ENCODE results near the gene CYP4F8.
"Not testable (repeated sequence)": the region's sequence is repeated elsewhere in the genome, so short reads cannot be mapped to it uniquely, and the experiment has no call there.

CYP4F8 gene, protein sequence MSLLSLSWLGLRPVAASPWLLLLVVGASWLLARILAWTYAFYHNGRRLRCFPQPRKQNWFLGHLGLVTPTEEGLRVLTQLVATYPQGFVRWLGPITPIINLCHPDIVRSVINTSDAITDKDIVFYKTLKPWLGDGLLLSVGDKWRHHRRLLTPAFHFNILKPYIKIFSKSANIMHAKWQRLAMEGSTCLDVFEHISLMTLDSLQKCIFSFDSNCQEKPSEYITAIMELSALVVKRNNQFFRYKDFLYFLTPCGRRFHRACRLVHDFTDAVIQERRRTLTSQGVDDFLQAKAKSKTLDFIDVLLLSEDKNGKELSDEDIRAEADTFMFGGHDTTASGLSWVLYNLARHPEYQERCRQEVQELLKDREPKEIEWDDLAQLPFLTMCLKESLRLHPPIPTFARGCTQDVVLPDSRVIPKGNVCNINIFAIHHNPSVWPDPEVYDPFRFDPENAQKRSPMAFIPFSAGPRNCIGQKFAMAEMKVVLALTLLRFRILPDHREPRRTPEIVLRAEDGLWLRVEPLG

DNA sequence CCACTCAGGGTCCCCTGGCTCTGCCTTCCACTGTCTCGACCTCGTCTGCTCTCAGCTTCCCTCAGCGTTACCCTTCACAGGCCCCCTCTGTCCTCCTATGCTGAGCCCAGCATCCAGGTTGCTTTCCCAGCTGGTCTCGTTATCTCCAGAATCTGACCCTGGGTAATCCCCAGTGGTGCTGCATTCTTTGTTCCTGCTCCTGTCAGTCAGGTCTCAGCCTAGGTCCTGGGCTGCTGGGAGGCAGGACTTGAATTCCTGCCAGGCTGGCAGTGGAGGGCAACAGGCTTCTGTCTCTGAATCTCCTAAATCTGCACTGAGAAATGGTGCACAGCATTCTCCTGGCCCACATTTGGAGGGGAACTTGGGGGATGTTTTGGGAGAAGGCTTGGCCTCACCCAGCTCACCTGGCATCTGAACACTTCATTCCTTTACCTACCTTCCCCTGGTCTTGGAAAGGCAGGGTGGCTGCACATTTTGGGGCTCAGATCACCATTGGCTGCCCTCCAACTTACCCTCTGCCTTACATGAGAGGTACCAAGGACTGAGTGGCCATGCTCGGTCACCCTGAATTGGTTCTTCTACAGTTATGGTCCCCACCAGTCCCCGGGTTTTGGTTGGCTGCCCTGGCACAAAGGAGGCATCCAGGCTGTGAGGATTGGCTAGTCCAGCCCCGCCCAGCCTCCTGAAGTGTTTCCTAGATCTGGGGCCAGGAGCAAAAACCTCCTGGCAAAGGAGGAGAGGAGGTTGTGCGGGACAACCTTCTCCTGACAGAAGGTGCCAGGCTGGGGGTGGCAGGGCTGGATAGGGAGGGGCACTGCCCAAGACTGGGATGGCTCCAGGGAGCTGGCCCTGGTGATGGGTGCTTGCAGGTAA, at the start of gene CYP4F8:
Gene CYP4F8 (plus strand): TSS at position 712 of the 873 bp plus-strand sequence. CDS start 399 bp downstream, outside the sequence.
- no peak for DNase-seq

GRCh38 chr19:15570420-15570819, 44.6 kb upstream of the CYP4F8 start:
- no peak for DNase-seq

- no peak for DNase-seq
Measured at GRCh38 chr19:15575406-15575805, 39.6 kb upstream of the CYP4F8 start.

DNA sequence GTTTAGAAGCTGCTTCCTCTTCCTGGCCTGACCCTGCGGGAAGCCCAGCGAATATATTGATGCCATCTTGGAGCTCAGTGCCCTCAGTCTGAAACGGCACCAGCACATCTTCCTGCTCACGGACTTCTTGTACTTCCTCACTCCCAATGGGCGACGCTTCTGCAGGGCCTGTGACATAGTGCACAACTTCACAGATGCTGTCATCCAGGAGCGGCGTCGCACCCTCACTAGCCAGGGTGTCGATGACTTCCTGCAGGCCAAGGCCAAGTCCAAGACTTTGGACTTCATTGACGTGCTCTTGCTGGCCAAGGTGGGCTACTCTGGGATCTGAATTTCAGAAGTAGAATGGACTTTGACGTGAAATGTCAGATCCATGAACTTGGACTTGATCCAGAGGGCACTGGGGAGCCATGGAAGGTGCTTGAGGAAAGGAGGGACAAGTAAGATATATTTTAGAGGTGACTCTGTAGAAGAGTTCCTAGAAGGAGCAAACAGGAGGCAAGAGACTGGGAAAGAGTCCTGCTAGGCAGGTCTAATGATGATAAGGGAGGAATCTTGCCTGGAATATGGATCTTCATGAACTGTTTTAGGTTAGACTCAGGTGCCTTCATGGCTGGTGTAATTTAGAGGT, 38.4 kb upstream of the CYP4F8 start:
- no peak for DNase-seq

DNA sequence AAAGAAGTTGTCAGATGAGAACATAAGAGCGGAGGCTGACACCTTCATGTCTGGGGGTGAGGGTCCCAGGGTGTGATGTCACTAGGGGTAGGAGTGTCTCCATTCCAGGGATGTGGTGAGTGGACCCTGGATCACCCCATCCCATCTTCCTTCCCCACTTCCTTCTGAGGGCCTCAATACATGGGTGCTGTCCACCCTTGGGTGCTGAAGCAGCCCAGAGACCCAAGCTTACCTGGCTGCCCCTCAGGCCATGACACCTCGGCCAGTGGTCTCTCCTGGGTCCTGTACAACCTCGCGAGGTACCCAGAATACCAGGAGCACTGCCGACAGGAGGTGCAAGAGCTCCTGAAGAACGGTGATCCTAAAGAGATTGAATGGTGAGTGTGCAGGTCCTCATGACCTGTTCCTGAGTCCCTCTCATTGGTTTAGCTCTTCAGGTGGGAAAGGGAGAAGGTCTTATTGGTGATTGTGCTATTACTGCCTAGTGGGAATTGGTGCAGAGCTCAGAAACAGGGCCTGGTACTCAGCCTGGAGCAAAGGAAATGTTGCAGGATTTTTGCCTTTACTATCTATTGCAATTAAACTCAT, 37.7 kb upstream of the CYP4F8 start:
- no peak for DNase-seq

DNA sequence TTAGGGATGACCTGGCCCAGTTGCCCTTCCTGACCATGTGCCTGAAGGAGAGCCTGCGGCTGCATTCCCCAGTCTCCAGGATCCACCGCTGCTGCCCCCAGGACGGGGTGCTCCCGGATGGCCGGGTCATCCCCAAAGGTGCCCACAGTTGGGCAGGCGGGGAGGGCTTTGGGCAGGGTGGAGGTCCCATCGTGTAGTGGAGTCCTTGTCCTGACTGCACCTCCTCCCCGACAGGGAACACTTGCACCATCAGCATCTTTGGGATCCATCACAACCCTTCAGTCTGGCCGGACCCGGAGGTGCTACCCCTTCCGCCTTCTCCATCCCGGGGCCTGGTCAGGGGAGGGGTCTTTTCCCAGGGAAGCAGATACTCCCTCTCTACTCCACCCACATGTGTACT, 31.7 kb upstream of the CYP4F8 start:
- no peak for DNase-seq

- no peak for DNase-seq
Measured at GRCh38 chr19:15584095-15584494, 30.9 kb upstream of the CYP4F8 start.

- DNase-seq, result no peak
Measured at GRCh38 chr19:15584541-15585115, 30.4 kb upstream of the CYP4F8 start.

DNA sequence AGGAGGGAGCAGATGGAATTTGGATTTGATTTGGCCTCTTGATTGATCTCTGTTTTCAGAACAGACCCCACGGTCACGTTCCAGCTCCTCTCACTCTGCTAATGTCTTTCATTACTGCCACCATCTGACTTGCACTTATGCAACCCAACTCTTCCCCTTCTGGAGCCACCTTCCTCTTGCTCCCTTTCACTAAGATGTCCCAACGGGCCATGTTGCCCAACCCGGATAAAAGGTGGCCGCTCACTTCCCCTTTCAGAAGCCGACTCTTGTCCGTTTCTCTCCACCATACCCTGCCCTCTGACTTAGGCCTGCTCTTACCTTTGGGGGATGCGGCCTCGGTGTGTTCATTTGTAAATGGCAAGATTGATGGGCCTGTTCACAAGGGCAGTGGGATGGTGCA, 27.4 kb upstream of the CYP4F8 start:
- no peak for DNase-seq

- DNase-seq, result no peak
Measured at GRCh38 chr19:15588265-15588664, 26.8 kb upstream of the CYP4F8 start.

GRCh38 chr19:15589760-15590451, 25.1 kb upstream of the CYP4F8 start:
- DNase-seq, result no peak

GRCh38 chr19:15591796-15592195, 23.2 kb upstream of the CYP4F8 start:
- DNase-seq, result no peak

DNA sequence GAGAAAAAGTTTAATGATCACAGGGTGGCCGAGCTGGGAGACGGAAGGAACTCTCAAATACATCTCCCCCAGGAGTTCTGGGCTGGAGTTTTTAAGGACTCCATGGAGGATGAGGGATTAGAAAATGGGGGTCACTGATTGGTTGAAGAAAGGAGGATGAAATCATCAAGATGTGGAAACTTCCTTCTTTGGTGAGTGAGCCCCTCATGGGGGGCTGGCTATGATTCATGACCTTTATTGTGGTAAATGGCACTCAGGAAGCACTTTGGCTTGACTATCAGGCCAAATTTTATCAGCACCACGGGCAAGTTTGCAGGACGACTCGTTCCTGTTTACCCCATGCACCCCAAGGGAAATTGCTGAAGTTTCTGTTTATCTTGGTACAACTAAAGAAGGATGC, 22.5 kb upstream of the CYP4F8 start:
- not testable (repeated sequence) for DNase-seq

DNA sequence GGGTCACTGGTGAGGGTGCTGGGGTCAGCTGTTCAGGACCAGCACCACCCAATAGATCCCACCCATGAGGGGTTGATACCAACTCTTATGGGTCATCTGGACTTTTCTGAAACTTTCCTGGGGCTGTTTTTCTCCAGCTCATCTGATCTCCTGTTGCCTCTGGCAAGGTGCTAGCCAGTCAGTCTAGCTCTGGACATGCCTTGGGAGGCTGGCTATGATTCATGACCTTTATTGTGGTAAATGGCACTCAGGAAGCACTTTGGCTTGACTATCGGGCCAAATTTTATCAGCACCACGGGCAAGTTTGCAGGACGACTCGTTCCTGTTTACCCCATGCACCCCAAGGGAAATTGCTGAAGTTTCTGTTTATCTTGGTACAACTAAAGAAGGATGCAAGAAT, 21.3 kb upstream of the CYP4F8 start:
- not testable (repeated sequence) for DNase-seq

DNA sequence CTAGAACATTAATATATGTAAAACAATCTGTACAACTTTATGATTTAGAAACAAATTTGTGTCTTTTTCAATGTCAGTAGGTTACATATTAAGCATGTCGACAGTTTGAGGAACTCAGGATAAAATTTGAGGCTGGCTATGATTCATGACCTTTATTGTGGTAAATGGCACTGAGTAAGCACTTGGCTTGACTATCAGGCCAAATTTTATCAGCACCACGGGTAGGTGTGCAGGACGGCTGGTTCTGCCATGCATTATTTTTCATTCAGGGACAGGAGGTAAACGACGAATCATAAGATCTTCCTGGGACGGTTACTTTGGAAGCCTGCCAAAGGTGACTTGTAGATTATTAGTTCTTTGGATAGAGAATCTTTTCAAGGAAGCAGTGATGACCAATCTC, 19.9 kb upstream of the CYP4F8 start:
- DNase-seq, result no peak

DNA sequence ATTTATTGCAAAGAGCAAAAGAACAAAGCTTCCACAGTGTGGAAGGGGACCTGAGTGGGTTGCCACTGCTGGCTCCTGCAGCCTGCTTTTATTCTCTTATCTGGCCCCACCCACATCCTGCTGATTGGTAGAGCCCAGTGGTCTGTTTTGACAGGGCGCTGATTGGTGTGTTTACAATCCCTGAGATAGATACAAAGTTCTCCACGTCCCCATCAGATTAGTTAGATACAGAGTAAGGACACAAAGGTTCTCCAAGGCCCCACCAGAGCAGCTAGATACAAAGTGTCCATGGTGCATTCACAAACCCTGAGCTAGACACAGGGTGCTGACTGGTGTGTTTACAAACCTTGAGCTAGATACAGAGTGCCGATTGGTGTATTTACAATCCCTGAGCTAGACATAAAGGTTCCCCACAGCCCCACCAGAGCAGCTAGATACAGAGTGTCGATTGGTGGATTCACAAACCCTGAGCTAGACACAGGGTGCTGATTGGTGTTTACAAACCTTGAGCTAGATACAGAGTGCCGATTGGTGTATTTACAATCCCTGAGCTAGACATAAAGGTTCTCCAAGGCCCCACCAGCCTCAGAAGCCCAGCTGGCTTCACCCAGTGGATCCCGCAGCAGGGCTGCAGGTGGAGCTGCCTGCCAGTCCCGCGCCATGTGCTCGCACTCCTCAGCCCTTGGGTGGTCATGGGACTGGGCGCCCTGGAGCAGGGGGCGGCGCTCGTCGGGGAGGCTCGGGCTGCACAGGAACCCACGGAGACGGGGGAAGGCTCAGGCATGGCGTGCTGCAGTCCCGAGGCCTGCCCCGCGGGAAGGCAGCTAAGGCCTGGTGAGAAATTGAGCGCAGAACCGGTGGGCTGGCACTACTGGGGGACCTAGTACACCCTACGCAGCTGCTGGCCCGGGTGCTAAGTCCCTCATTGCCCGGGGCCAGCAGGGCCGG, 6.8 kb upstream of the CYP4F8 start:
- not testable (repeated sequence) for DNase-seq

GRCh38 chr19:15609261-15609660, 5.8 kb upstream of the CYP4F8 start:
- DNase-seq, result no peak

- DNase-seq, result no peak
Measured at GRCh38 chr19:15612342-15612741, 2.7 kb upstream of the CYP4F8 start.

DNA sequence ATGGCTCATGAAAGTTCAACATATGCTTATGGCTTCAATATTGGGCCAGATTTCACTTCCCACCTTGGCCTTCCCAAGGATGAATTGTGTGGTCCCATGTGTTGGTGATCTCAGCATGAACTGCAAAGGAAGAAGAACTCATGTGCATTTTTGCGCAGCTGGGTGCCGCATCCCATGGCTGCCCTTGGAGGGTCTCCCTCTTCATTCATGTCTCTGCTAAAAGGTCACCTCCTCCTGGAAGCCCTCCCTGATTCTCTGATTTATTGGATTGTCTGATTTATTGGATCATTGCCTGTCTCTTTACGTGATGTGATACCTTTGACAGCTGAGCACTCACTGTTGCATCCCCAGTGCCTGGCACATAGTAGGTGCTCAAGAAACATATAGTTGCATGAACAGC, 1.7 kb upstream of the CYP4F8 start:
- no peak for DNase-seq

- no peak for DNase-seq
Measured at GRCh38 chr19:15615526-15615925, 508 bp downstream of the CYP4F8 start.

- DNase-seq, result no peak
Measured at GRCh38 chr19:15616183-15616582, 1.2 kb downstream of the CYP4F8 start.
